ENCODE measurements around the gene FASN. TPM values are rescaled to one million over a fixed set of nuclear protein-coding genes. Genes with fewer than 3 reads are reported as not detected.

Gene FASN
- total and polyA plus RNA-seq, 8 donors = 22.8 to 268 (median 81.6) TPM

DNA sequence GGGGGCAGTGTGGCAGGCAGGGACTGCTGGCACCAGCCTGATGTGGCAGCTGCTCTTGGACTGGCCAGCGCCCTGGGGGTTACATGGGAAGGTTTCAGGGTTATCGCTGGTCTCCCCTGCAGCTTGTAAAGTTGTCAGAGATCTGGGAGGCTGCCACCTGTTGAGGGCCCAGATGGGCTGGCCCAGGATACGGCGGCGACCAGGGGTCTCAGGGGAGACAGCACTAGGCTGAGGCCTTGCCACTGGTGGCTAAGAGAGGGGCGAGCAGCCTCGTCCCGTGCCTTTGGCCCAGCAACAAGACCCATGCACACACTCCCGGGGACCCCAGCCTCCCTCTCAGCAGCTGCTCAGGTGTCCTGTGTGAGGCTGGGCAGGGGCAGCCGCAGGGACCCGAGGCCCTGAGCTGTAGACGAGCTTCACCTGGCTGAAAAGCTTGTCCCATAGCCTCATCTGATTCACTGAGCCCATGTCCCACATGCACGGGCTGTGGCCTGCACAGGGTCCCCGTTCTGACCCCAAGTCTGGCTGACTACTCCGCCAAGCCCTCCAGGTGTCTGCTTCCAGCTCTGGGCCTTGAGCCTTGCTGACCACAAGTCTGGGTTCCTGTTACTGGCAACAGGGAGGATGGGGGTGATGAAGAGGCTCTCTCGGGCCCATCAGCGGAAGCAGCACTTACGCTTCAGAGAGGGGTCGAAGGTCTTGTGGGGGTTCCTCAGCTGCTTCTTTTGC is 38.6 kb downstream of the FASN start:
- DNase-seq = no peak
- no peaks in the 10 kb centered on the region for H3K27me3 ChIP-seq
- no peak overlapping the region for H3K4me3 ChIP-seq
- no peaks in the 10 kb centered on the region for H3K9me3 ChIP-seq
- intact Hi-C loops (cut with DNase I; ENCODE audit: low total_unique reads) = no loop called here
- H3K27ac ChIP-seq = no peak overlapping the region
- no peak for TF ChIP-seq EP300 (IDR thresholded peaks at IDR 0.05)
- TF ChIP-seq POLR2AphosphoS5 (IDR thresholded peaks at IDR 0.05) = no peak
- TF ChIP-seq CTCF (IDR thresholded peaks at IDR 0.05) = no peak
- TF ChIP-seq POLR2A (IDR thresholded peaks at IDR 0.05) = no peak
- H3K4me1 ChIP-seq = peaks cover 8 to 26% (median 16%) of the 10 kb centered on the region in 4 donors
- WGBS, 5 donors = 70 to 90% (median 80%) methylated on average over 8 to 19 of the region's 19 CpGs
- peaks cover 81 to 100% (median 98%) of the 10 kb centered on the region in 4 donors for H3K36me3 ChIP-seq

- no peaks in the 10 kb centered on the region for H3K27me3 ChIP-seq
- peaks cover 81 to 100% (median 100%) of the 10 kb centered on the region in 4 donors for H3K36me3 ChIP-seq
- H3K4me1 ChIP-seq = peaks cover 4 to 26% (median 15%) of the 10 kb centered on the region in 4 donors
- intact Hi-C loops (cut with DNase I; ENCODE audit: low total_unique reads) = no loop called here
- WGBS, 5 donors = 74 to 89% (median 85%) methylated on average over 10 of the region's 10 CpGs
- no peak for DNase-seq
- TF ChIP-seq EP300 (IDR thresholded peaks at IDR 0.05) = no peak
- no peak for TF ChIP-seq POLR2A (IDR thresholded peaks at IDR 0.05)
- TF ChIP-seq POLR2AphosphoS5 (IDR thresholded peaks at IDR 0.05) = no peak
- no peak for TF ChIP-seq CTCF (IDR thresholded peaks at IDR 0.05)
- H3K9me3 ChIP-seq = no peaks in the 10 kb centered on the region
- H3K27ac ChIP-seq = peak overlapping the region in 1 of 5 donors; percentile 5
- no peak overlapping the region for H3K4me3 ChIP-seq
These were observed 39.2 kb downstream of the FASN start for GRCh38 chr17:82058855-82059249.

GRCh38 chr17:82058230-82058854 is 39.7 kb downstream of the FASN start:
- peak in 1 of 2 donors; percentile 42 for DNase-seq
- 61 to 83% (median 63%) methylated on average over 10 to 17 of the region's 17 CpGs for WGBS, 5 donors

More at GRCh38 chr17:82058230-82058854, 39.7 kb downstream of the FASN start:
- H3K27me3 ChIP-seq = no peaks in the 10 kb centered on the region
- no peak overlapping the region for H3K4me3 ChIP-seq
- TF ChIP-seq EP300 (IDR thresholded peaks at IDR 0.05) (no peak), POLR2A (IDR thresholded peaks at IDR 0.05) (no peak), POLR2AphosphoS5 (IDR thresholded peaks at IDR 0.05) (no peak), CTCF (IDR thresholded peaks at IDR 0.05) (peak in 1 of 7 experiments; percentile 7)
- peak overlapping the region in 1 of 5 donors; percentile 5 for H3K27ac ChIP-seq
- H3K9me3 ChIP-seq = no peaks in the 10 kb centered on the region
- intact Hi-C loops (cut with DNase I; ENCODE audit: low total_unique reads) = no loop called here
- H3K36me3 ChIP-seq = peaks cover 80 to 100% (median 99%) of the 10 kb centered on the region in 4 donors
- H3K4me1 ChIP-seq = peaks cover 6 to 26% (median 15%) of the 10 kb centered on the region in 4 donors
